Panc1 (cell line): ENCODE results near the gene KLK14. TPM values are rescaled to one million over a fixed set of nuclear protein-coding genes. Genes with fewer than 3 reads are reported as not detected.

Experiments
- ATAC-seq: fragments of 200-7000 bp; cut with Tn5 transposase; 2 replicates; pipeline ENCODE4 v1.9.1; 2020; ENCODE audit warnings: mild to moderate bottlenecking, moderate library complexity
- BruUV-seq: library from RNA; stranded (reverse); fragments of 400-500 nt; replicated peaks from 2 replicates; lab custom pipeline; 2021; lab: Mats Ljungman, UMichigan
- CTCF ChIA-PET: fragments of 300-600 bp; sonication (Branson Sonifier 250); formaldehyde crosslinking; loops from one replicate; lab custom pipeline; 2022; ENCODE audit warnings: antibody characterized with exemption; lab: Charles Lee
- POLR2A ChIA-PET: fragments of 300-600 bp; sonication (Branson Sonifier 250); formaldehyde crosslinking; loops from one replicate; lab custom pipeline; 2022; ENCODE audit warnings: antibody characterized with exemption; lab: Charles Lee
- DNase-seq: peaks from one replicate; pipeline ENCODE4 v3.0.0-alpha.2; 2010; ENCODE audit warnings: low read depth, low spot score
- H3K27ac ChIP-seq: 2 replicates; pipeline ENCODE4 v1.5.1; 2011; ENCODE audit warnings: mild to moderate bottlenecking, low read length, inconsistent platforms
- H3K27me3 ChIP-seq: fragments of 200-500 bp; sonication (Bioruptor generic); 2 replicates; pipeline ENCODE4 v1.6.0; 2014; ENCODE audit warnings: low read length, inconsistent platforms; ENCODE audit not compliant: control insufficient read depth, insufficient read depth
- H3K36me3 ChIP-seq: fragments of 200-500 bp; sonication (Bioruptor generic); 2 replicates; pipeline ENCODE4 v1.5.1; 2014; ENCODE audit warnings: inconsistent platforms, mild to moderate bottlenecking, low read length, moderate library complexity; ENCODE audit not compliant: control insufficient read depth, insufficient read depth
- H3K4me1 ChIP-seq: 2 replicates; pipeline ENCODE4 v1.5.1; 2011; ENCODE audit warnings: inconsistent platforms, mild to moderate bottlenecking, low read length, moderate library complexity; ENCODE audit not compliant: control insufficient read depth, insufficient read depth
- H3K4me3 ChIP-seq, 2 experiments: 2 replicates each; pipeline ENCODE4 v1.5.1; 2011 to 2012; ENCODE audit warnings: low read depth in 2 of 2, low read length in 2 of 2, mild to moderate bottlenecking in 2 of 2, inconsistent platforms in 1 of 2, moderate library complexity in 1 of 2
- H3K9me3 ChIP-seq: fragments of 200-500 bp; sonication (Bioruptor generic); 2 replicates; pipeline ENCODE4 v1.5.1; 2014; ENCODE audit warnings: low read depth, mild to moderate bottlenecking, inconsistent platforms, low read length, moderate library complexity; ENCODE audit not compliant: control insufficient read depth, insufficient read depth
- CTCF ChIP-seq: fragments of 450-650 bp; IDR thresholded peaks from 2 replicates; pipeline ENCODE4 v1.5.1; 2017; ENCODE audit warnings: mild to moderate bottlenecking
- POLR2AphosphoS5 ChIP-seq: IDR thresholded peaks from 2 replicates; pipeline ENCODE4 v1.6.1; 2012; ENCODE audit warnings: mild to moderate bottlenecking, low read depth, low read length, moderate library complexity
- REST ChIP-seq, 2 experiments: IDR thresholded peaks; 2 replicates each; pipeline ENCODE4 v1.6.1; 2011 to 2012; ENCODE audit warnings: low read depth in 2 of 2, control low read depth in 1 of 2, low read length in 1 of 2, mild to moderate bottlenecking in 1 of 2, moderate library complexity in 1 of 2; ENCODE audit not compliant: insufficient read depth in 1 of 2
- SIN3A ChIP-seq: IDR thresholded peaks from 2 replicates; pipeline ENCODE4 v1.6.1; 2012; ENCODE audit warnings: low read depth, mild to moderate bottlenecking, low read length, moderate library complexity, borderline replicate concordance; ENCODE audit not compliant: insufficient read depth
- TCF7L2 ChIP-seq: IDR thresholded peaks from 2 replicates; pipeline ENCODE4 v1.6.1; 2011; ENCODE audit warnings: mild to moderate bottlenecking, low read depth, low read length, inconsistent platforms
- in situ Hi-C: cut with HindIII; loops from 2 replicates; pipeline ENCODE4 v1.10.0; 2016; ENCODE audit warnings: low sequenced_read_pairs, low pct_unique_long_range_greater_than_20kb
- intact Hi-C: fragments of 100-400 bp; cut with micrococcal nuclease; formaldehyde crosslinking; loops from one replicate; pipeline ENCODE4 v1.10.0; 2022; ENCODE audit not compliant: unreplicated experiment
- total RNA-seq: library from RNA; stranded (reverse); gene quantifications from one replicate; pipeline ENCODE4 v1.2.1, GENCODE V29; 2021; ENCODE audit not compliant: unreplicated experiment

KLK14 gene
- total RNA-seq, 1 experiment from 2014 or later, result not detected

GRCh38 chr19:51063664-51064063 is 19.0 kb downstream of the KLK14 start:
- no peak overlapping the region for H3K4me3 ChIP-seq
- no peaks in the 10 kb centered on the region for H3K36me3 ChIP-seq
- POLR2A ChIA-PET, result no interaction called here
- in situ Hi-C loops, result no loop called here
- no TSS peak for BruUV-seq
- no peak overlapping the region for H3K27ac ChIP-seq
- no peak for DNase-seq
- no peaks in the 10 kb centered on the region for H3K9me3 ChIP-seq
- no peaks in the 10 kb centered on the region for H3K27me3 ChIP-seq
- CTCF ChIA-PET, result no interaction called here
- ATAC-seq, result no peak
- no peaks in the 10 kb centered on the region for H3K4me1 ChIP-seq
- intact Hi-C loops, result no loop called here
- no peak for TF ChIP-seq REST (IDR thresholded peaks at IDR 0.05; ENCODE audit: insufficient read depth in 1 of 2, low read depth in 2 of 2, low read length in 1 of 2)
- TF ChIP-seq SIN3A, result no peak
- TF ChIP-seq CTCF, result no peak
- no peak for TF ChIP-seq POLR2AphosphoS5
- no peak for TF ChIP-seq TCF7L2

GRCh38 chr19:51060973-51061372 is 21.7 kb downstream of the KLK14 start:
- DNase-seq (no peak), ATAC-seq (no peak)
- no peak overlapping the region for H3K27ac ChIP-seq
- ChIA-PET CTCF (no interaction called here), POLR2A (no interaction called here)
- H3K36me3 ChIP-seq, result no peaks in the 10 kb centered on the region
- H3K27me3 ChIP-seq, result no peaks in the 10 kb centered on the region
- TF ChIP-seq TCF7L2 (no peak), CTCF (no peak), SIN3A (no peak), REST (IDR thresholded peaks at IDR 0.05; ENCODE audit: insufficient read depth in 1 of 2, low read depth in 2 of 2, low read length in 1 of 2) (no peak), POLR2AphosphoS5 (no peak)
- H3K4me1 ChIP-seq, result no peaks in the 10 kb centered on the region
- no peaks in the 10 kb centered on the region for H3K9me3 ChIP-seq
- H3K4me3 ChIP-seq, result no peak overlapping the region
- in situ Hi-C loops (no loop called here), intact Hi-C loops (no loop called here)
- BruUV-seq, result no TSS peak
